Measurements from ENCODE around the gene NINJ2.
"Not testable (repeated sequence)": the region's sequence is repeated elsewhere in the genome, so short reads cannot be mapped to it uniquely, and the experiment has no call there.

- TF ChIP-seq CTCF (IDR thresholded peaks at IDR 0.05 in 8 of 11, conservative IDR thresholded peaks at IDR 0.05 in 3 of 11); POLR2A (IDR thresholded peaks at IDR 0.05): not testable (repeated sequence)
Measured at GRCh38 chr12:698222-698621, 35.0 kb upstream of the NINJ2 start.
